Esophagus muscularis mucosa (tissue), 4 donors: Measurements from ENCODE around the gene ABCC10.

ENCODE experiments used
- CTCF ChIP-seq, 3 experiments: fragments of 200-600 bp in 2 of 3; fragments of 450-650 bp in 1 of 3; sonication (generic) in 2 of 3; IDR thresholded peaks; one replicate each; pipeline ENCODE4 v1.5.1; 2017 to 2019; ENCODE audit warnings: antibody characterized with exemption in 3 of 3, mild to moderate bottlenecking in 2 of 3, moderate library complexity in 1 of 3
- EP300 ChIP-seq: sonication (generic); formaldehyde crosslinking; IDR thresholded peaks from one replicate; pipeline ENCODE4 v1.6.1; 2017; ENCODE audit warnings: antibody characterized with exemption
- POLR2AphosphoS5 ChIP-seq, 2 donors: sonication (generic); formaldehyde crosslinking; IDR thresholded peaks; one replicate each; pipeline ENCODE4 v1.6.1; 2017; ENCODE audit warnings: antibody characterized with exemption in 2 of 2

GRCh38 chr6:43454696-43455530 is 27.6 kb downstream of the ABCC10 start:
- TF ChIP-seq CTCF (IDR thresholded peaks at IDR 0.05) (no peak), POLR2AphosphoS5 (IDR thresholded peaks at IDR 0.05) (no peak), EP300 (no peak)
